CD4-positive, alpha-beta T cell treated with Interferon alpha-2 for 1 hour (primary cell): ENCODE results near the gene KBTBD12.
"Not testable (repeated sequence)": the region's sequence is repeated elsewhere in the genome, so short reads cannot be mapped to it uniquely, and the experiment has no call there.

Source experiments
- DNase-seq, 2 donors: peaks; one replicate each; pipeline ENCODE4 v3.0.0-alpha.2; 2020 to 2022

Gene KBTBD12

DNA sequence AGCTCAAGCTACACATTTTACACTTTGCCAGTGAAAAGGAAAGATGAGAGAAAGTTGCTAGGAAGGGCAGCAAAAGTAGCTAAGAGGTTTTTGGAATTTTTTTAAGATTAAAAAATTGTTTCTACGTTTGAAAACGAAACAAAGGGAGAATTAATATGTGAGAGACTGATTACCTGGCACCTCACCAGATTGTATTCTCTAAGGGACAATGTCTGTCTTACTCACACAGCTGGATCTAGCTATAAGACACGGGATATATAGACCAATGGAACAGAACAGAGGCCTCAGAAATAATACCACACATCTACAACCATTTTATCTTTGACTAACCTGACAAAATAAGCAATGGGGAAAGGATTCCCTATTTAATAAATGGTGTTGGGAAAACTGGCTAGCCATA is 9.5 kb upstream of the KBTBD12 start:
- no peak for DNase-seq

GRCh38 chr3:127906653-127907052 is 8.4 kb upstream of the KBTBD12 start:
- not testable (repeated sequence) for DNase-seq

GRCh38 chr3:127908202-127908601 is 6.8 kb upstream of the KBTBD12 start:
- peak; percentile 2 to 5 for DNase-seq

- DNase-seq: no peak
Observed at GRCh38 chr3:127908951-127909350, 6.1 kb upstream of the KBTBD12 start.

GRCh38 chr3:127909646-127910045 is 5.4 kb upstream of the KBTBD12 start:
- no peak for DNase-seq

DNA sequence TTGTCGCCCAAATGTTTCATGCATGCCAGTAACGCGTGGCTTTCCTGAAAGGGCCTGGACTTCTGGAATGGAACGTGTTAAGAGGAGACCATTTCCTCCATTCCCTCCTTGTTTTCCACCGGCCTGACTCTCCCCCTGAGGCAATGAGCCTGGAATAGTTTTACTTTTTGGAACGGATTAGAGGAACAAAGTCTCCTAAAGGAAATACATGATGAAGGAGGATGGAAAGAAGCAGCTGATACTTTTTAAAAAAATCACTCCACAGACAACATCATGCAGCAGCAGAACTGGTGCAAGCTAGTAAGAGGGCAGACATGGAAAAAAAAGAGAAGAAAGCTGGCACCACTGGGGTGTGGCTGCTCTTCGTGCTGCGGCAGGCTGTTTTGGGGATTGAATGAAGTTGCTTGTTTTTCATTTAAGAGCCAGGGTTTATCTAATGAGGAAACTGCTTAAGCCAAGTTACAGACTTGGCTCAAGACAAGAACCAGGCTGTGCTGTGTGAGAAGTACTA is 3.6 kb upstream of the KBTBD12 start:
- DNase-seq: no peak

DNA sequence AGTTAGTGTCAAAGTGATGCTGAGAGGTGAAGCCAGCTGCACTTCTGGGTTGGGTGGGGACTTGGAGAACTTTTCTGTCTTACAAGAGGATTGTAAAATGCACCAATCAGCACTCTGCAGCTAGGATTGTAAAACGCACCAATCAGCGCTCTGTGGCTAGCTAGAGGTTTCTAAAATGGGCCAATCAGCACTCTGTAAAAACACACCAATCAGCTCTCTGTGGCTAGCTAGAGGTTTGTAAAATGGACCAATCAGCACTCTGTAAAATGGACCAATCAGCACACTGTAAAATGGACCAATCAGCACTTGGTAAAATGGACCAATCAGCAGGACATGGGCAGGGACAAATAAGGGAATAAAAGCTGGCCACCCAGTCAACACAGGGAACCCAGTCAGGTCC is 1.2 kb upstream of the KBTBD12 start:
- not testable (repeated sequence) for DNase-seq

GRCh38 chr3:127914584-127914983 is 448 bp upstream of the KBTBD12 start:
- DNase-seq: no peak

DNA sequence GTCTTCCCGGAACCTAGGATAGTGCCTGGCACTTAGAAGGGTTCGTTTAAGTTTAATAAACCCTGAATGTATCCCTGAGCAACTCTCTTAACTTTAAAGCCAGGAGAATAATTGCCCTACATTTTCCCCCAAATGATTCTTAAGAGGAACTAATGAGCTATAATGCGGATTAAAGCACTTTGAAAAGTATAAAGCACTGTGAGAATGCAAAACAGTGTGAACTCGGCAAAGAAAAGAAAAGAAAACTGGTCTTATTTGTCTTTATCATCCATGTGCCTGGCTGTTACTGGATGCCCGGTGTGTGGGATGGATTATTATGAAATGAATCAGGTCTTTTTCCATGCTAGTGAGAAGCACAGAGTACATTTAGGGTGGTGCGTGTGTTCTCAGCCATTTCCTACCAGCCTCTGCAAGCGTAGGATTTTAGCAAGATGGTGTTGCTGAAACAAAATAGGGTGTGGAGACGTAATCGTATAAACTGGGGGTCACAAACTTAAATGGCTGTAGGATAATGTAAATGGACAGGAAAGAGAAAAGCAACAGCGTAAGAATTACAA is 983 bp downstream of the KBTBD12 start:
- DNase-seq: no peak

GRCh38 chr3:127920738-127921137 is 5.7 kb downstream of the KBTBD12 start:
- DNase-seq: no peak

GRCh38 chr3:127923611-127924010 is 8.6 kb downstream of the KBTBD12 start:
- DNase-seq: no peak

DNA sequence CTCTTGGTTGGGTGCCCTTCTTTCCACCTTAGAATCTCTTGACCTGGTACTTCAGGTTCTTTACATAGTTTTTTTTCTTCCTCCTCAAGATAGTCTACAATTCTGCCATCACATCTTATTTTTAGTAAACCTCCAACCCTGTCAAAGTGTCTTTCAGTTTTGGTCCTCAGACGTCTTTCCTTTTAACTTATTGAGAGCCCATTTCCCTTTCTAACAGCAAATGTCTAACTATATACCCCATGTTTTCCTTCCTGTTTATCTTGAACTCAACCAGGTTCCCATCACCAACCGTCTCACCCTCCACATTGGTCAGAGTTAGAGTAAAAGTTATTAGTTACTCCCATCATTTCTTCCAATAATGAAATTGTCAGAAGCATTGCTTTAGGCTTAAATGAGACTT is 10.4 kb downstream of the KBTBD12 start:
- DNase-seq: no peak

GRCh38 chr3:127927829-127928604 is 13.0 kb downstream of the KBTBD12 start:
- DNase-seq: no peak

GRCh38 chr3:127929818-127930413 is 14.9 kb downstream of the KBTBD12 start:
- DNase-seq: no peak

DNA sequence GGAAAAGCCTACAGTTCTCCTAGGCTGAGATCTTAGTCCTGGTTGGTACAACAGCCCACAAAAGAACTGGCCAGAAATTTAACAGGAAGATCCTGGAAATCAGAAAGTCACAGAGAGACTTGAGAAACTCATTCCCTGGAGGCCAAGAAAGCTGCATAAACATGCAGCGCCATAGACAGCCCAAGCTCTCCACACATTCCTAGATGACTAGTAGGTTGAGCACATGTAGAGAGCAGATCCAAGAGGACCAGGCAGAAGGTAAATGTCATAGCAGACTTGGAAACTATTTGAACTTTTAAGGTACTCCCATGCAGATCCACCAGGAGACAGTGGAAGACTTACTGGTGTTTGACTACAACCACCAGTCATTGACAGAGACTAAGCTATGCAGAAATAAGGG is 18.4 kb downstream of the KBTBD12 start:
- DNase-seq: no peak

DNA sequence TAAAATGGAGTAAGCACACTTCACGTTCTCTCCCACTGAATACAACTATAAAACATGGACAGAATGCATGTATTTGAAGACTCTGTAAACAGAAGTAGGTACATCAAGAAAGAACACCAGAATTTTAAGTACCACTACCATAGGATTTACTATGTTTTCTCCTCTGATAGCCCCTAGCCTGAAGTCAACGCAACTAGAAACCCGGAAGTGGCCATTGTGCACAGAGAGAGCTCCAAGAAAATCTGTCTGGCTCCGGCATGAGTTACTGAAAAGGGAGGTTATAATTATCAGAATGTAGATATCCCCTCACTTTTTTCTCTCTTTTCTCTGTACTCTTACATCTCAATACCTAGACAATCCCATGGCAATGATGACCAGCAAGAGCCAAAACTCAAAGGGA is 23.8 kb downstream of the KBTBD12 start:
- DNase-seq: no peak

DNA sequence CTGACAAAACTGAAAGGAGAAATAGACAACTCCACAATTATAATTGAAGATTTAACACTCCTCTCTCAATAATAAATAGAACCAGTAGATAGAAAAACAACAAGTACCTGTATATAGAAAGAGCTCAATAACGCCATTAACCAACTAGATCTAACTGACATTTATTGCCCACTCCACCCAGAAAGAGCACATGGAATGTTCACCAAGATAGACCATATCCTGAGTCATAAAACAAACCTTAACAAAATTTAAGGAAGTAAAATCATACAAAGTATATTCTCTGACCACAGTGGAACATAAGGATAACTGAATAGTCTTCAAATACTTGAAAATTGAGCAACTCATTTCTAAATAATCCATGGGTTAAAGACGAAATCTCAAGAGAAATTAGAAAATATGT is 25.1 kb downstream of the KBTBD12 start:
- no peak for DNase-seq

GRCh38 chr3:127942613-127943012 is 27.6 kb downstream of the KBTBD12 start:
- DNase-seq: no peak

GRCh38 chr3:127948211-127948610 is 33.2 kb downstream of the KBTBD12 start:
- DNase-seq: no peak

GRCh38 chr3:127949446-127950055 is 34.5 kb downstream of the KBTBD12 start:
- DNase-seq: no peak

DNA sequence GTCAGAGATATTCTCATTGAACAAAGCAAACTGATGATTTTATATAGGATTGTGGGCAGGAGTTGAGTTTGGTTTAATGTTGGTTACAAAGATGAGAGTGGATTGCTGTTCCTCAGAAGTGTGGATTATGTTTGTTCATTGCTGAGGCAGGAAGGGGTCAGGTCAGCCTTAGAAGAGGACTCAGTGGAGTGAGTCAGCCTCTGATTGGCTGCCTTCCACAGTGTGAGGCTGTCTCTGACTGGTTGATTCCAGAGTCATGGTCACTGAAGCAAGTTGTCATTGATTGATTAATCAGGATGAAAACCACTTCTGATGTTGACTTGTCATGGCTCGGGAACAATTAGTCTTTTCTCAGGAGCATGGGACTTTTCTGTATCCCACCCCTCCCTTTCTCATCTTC is 36.2 kb downstream of the KBTBD12 start:
- no peak for DNase-seq

DNA sequence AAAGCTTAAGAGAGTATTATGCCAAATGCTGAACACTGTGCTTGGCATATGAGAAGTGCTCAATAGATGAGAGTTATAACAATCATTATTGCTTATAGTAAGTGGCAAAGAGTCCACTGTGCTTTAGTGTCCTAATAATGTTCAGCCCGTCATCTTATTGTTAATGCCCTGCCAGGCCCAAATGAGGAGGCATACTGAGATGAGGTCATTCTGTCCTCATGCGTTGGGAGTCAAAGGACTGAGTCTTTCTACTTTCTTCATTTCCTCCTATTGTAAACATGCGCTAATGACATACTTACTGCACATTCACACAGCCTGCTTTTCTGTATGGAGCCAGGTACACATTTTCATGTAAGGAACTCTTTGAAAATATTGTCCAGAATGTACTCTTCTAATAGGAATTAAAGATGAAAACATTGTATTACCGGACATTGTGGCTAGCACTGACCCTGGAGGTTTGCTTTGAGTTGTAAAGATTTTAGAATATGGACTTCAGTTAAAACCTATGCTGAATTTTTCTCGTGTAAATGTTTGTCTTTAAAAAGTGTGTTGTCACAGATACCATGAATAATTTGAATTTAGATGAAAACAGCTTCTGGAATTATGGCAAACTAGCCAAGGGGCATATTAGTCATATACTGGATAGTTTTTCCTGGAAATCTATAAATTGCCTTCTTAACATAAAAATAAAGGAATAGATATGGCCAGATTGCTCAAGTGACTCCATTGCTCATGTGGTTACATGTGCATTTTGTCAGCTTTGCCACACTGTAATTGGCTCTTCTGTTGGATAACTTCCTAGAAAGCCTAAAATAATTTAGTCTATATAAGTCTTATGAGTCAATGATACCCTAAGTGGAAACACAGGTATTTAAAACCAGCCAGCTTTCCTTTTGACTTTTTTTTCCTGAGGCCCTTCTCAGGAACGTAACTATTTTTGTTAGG is 38.3 kb downstream of the KBTBD12 start:
- no peak for DNase-seq

- no peak for DNase-seq
Observed at GRCh38 chr3:127954640-127955039, 39.6 kb downstream of the KBTBD12 start.
